GM10847 (cell line): ENCODE measurements around the gene ADAMTSL4.

Experiments
- POLR2A ChIP-seq: IDR thresholded peaks from 2 replicates; pipeline ENCODE4 v1.6.1; 2011; ENCODE audit not compliant: insufficient read length; ENCODE audit errors: extremely low read depth

Gene ADAMTSL4

GRCh38 chr1:150596095-150596892 is 47.1 kb downstream of the ADAMTSL4 start:
- no peak for TF ChIP-seq POLR2A

DNA sequence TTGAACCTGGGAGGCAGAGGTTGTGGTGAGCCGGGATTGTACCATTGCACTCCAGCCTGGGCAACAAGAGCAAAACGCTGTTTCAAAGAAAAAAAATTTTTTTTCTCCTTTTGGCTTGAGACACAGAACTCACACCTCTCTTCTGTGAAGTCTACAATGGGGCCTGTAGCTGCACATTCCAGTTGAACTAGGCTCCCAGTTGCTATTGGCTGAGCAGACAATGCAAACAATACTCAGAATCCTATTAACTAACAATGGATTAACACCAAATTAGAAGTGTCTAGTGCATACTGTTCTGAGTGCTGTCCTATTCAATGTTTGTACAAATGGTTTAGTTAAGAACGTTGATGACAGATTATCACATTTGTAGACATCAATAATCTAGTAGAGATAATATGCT is 47.8 kb downstream of the ADAMTSL4 start:
- TF ChIP-seq POLR2A, result no peak

DNA sequence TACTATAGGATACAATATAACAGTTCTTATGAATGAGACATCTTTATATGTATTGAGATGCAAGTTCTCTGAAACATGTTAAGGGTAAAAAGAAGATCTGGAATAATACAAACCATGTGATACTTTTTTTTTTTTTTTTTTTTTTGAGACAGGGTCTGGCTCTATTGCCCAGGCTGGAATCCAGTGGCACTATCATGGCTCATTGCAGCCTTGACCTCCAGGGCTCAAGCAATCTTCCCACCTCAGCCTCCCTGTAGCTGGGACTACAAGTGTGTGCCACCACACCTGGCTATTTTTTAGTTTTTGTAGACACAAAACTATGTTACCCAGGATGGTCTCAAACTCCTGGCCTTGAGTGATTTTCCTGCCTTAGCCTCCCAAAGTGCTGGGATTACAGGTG is 52.3 kb downstream of the ADAMTSL4 start:
- no peak for TF ChIP-seq POLR2A

GRCh38 chr1:150603711-150604110 is 54.5 kb downstream of the ADAMTSL4 start:
- TF ChIP-seq POLR2A, result no peak

- TF ChIP-seq POLR2A, result no peak
Measured at GRCh38 chr1:150604226-150604588, 55.0 kb downstream of the ADAMTSL4 start.

DNA sequence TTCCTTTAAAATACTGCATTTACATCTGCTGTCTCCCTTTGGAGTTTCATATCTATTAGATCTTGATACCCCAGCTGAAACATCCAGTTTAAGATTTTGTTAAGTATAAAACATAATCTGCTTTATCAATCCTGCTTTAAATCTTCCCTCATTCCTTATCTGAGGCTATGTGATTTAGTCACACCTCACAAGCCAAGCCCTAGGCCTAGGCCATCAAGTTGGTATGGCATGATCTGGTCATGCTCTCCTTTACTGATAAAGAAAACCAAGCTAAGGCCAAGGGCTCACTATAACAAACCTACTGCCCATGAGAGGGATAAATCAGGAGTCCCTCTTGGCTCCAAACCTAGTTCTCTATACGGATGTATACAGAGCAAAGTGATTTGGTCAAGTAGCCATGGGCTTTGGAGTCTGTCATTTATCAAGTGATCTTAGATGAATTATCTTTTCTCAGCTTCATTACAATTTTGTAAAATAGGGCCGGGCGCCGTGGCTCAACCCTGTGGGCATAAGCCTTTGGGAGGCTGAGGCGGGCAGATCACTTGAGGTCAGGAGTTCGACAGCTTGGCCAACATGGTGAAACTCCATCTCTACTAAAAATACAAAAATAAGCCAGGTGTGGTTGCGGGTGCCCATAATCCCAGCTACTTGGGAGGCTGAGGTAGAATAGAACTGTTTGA is 57.4 kb downstream of the ADAMTSL4 start:
- no peak for TF ChIP-seq POLR2A

- TF ChIP-seq POLR2A, result no peak
Measured at GRCh38 chr1:150609732-150610131, 60.5 kb downstream of the ADAMTSL4 start.
